HG03045 (cell line): Measurements from ENCODE around the gene AQP1.

Experiments used
- ATAC-seq: cut with Tn5 transposase; IDR thresholded peaks from one replicate; pipeline ENCODE4 v1.9.1; 2021; ENCODE audit warnings: mild to moderate bottlenecking, moderate library complexity; ENCODE audit not compliant: unreplicated experiment

The AQP1 gene

DNA sequence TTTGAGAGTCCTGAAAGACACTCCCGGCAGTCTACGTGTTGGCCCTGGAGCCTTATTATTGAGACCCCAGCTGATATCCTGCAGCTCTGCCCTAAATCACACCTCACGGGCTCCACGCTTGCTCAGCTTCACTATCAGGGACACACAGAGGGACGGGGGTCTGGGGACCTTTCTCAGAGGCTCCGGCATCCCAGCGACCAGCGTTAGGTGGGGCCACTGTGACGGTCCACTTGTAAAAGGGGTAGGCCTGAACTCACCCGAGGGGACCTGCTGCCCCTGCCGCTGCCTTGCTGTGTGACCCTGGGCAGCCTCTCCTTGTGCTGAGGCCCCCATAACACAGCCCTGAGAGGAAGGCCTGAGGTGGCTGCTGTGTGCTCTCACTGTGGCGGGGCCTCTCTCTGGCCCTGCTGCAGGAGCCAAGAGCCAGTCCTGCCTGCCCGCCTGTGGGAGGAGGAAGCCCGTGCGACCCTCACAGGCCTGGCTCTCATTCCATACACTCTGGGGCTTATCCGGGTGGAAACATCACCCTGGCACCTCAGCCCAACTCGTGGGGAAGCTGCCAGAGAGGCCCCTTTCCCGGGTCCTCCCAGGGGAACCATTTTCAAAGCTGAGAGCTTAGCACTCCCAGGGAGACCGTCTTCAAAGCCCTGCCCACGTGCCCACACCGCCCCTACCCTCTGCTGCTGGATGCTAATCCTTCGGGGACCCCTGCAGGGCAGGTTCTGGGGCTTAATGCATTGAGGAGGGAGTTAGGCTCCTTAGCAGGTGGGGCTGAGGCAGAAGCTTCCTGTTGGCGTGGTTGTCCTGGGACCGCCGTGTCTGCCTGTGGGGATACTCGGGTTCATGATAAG lies 21.7 kb downstream of the AQP1 start:
- ATAC-seq: no peak

GRCh38 chr7:30934225-30934624 lies 22.6 kb downstream of the AQP1 start:
- no peak for ATAC-seq

DNA sequence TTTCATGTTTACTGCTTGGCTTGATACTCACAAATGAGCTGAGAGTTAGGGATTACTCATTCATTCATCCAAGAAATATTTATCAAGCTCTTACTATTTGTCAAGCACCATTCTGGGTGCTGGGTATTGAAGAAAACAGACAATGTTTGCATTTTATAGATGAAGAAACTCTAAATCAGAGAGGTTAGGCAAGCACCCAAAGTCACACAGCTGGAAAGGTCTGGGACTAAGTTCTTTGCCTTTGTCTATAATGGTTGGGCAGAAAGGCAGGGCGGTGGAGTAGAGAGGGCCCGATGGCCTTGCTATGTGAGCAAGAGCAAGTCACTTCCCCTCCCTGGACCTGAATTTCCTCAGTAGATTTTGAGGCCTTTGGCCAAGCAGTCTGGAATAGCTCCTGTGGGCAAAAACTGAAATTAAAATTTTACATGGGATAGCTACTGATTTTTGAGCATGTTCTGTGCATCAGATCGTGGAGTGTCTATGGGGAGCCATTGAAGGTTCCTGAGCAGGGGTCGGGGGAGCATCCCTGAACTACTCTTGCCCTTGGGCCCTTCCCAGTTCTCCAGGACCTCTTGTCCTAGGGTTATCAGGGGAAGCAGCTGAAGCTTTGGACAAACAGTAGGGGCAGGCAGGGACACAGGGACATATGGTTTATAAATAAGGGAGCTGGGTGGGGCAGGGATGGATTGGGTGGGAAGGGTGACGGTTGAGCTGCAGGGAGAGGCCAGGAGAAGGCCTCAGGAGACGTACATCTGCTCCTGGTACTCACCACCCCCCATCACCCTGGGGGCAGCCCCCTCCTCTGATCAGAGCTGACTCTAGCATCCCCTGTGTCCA lies 23.3 kb downstream of the AQP1 start:
- ATAC-seq: no peak

DNA sequence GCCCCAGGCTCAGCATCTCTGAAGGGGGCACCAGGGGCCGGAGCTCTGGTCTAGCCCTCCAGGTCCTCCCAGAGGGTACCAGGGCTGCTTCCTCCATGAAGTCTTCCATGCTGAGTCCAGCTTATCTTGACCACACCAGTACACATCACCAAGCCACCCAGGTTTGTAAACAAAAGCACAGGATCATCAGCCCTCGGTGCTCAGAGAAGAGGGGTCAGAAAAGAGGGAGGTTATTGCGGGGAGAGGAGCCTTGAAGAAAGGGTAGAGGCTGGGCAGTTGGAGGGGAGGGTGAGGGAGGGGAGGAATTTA lies 23.9 kb downstream of the AQP1 start:
- no peak for ATAC-seq

GRCh38 chr7:30936650-30937245 lies 25.1 kb downstream of the AQP1 start:
- ATAC-seq: no peak

- ATAC-seq: no peak
Observed at GRCh38 chr7:30937416-30937815, 25.8 kb downstream of the AQP1 start.

- peak; percentile 76 for ATAC-seq
Observed at GRCh38 chr7:30938435-30939316, 27.0 kb downstream of the AQP1 start.

DNA sequence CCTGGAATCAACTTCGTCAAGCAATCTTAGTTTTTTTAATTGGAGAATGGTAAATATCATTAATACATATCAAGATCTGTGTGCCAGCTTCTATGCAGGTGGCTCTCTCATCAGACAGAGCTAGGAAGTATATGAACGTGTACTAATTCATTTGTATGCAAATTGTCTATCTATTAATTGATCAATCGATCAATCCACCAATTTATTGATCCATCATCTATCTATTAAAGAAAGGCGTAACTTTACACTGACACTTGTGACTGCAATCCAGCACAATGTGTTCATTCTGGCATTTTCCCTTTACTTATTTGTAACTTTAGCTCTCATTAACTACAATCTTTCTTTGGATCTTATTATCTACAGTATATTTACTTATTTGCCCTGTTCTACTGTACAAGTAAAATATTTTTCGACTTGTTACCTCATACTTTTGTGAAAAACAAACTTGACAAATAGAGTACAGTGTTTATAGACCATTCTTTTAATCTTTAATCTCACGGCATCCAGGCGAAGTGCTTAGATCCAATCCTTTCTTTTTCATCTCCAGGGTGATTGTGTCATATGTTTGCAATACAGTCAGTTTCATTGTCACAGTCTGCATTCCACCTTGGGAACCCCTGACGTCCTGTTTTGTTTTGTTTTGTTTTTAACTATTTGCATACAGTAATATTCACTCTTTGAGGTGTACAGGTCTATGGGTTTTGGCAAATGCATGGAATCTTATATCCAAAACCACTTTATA lies 30.1 kb downstream of the AQP1 start:
- no peak for ATAC-seq

DNA sequence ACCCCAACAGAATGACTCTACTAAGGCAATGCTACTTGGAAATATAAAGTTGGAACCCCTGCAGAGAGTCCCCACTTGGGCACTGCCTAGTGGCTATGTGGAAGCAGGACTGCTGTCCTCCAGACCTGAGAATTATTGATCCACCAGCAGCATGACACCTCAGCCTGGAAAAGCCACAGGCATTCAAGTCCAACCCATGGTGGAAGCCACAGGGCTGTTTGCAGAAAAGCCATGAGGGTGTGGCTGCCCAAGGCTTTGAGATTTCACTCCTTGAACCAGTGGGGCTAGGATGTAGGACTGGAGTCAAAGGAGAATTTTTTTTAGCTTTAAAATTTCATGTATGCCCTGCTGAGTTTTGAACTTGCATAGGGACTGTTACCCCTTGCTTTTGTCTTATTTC lies 38.5 kb downstream of the AQP1 start:
- no peak for ATAC-seq

- no peak for ATAC-seq
Observed at GRCh38 chr7:30954914-30955313, 43.3 kb downstream of the AQP1 start.

GRCh38 chr7:30956704-30957103 lies 45.1 kb downstream of the AQP1 start:
- ATAC-seq: no peak

DNA sequence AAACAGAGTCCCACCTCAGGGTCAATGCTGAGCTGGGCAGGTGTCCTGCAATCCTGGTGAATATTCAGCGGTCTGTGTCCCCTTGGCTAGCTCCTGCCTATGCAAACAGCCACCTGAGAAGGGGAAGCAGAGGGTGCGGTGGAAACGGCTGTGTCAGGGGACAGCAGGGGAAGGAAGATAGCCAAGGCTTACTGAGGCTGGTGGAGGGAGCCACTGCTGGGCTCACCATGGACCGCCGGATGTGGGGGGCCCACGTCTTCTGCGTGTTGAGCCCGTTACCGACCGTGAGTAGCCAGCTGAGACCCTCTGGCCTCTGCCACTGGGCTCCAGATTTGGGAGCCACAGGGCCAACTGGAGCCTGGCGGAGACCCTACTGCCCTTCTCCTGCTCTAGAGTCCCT lies 52.2 kb downstream of the AQP1 start, which contains the start of gene GHRHR:
Gene GHRHR, plus strand, starts transcription at position 112 of the 400 bp plus-strand sequence. Its CDS starts 116 bp downstream, at position 228.
- ATAC-seq: no peak

DNA sequence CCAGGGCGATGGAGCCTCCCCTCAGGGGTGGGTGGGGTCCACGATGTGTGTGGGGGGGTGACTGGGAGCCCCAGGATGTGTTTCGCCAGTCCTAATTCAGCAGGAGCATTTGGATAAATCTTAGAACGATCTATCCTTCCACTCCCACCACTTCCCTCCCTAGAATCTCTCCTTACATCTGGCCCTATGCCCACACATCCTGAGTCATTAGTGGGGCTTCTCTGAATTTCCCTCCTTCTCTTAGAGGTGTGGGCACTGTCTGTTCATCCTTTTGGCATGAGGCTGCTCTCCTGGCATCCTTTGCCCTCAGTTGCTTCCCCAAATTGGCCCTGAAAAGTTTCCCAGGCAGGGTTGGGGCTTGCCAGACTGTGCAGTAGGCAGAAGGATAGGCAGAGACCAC lies 53.7 kb downstream of the AQP1 start:
- ATAC-seq: no peak

GRCh38 chr7:30965883-30966282 lies 54.2 kb downstream of the AQP1 start:
- no peak for ATAC-seq

- ATAC-seq: no peak
Observed at GRCh38 chr7:30968294-30968693, 56.6 kb downstream of the AQP1 start.

GRCh38 chr7:30968747-30969603 lies 57.3 kb downstream of the AQP1 start:
- ATAC-seq: no peak

- no peak for ATAC-seq
Observed at GRCh38 chr7:30969604-30969970, 57.9 kb downstream of the AQP1 start.

GRCh38 chr7:30970074-30970473 lies 58.4 kb downstream of the AQP1 start:
- ATAC-seq: no peak

DNA sequence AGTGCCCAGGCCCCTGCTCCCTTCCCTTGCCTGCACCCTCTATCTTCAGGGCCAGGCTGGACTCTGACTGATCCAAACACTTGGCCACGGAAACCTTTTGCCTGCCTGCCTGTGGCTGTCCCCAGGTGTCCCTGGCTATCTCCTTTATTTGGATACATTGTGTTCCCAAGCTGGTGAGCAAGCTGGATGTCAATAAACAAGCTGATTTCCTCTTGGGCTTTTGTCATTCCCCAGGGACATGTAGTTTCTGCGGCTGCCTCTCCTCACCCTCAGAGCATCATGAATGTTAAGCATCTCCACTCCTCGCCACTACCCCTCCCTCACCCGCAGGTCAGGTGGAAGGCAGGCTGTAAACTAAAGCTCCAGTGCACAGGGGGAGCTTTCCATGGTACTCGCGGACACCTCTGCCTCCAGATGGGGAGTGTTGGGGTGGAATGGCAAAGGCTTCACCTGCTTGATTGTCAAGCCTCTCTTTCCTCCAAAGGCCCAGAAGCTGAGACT lies 59.0 kb downstream of the AQP1 start:
- no peak for ATAC-seq
